ENCODE results near the gene EP400. TPM values are rescaled to one million over a fixed set of nuclear protein-coding genes. Genes with fewer than 3 reads are reported as not detected.

Gene EP400
- total and polyA plus RNA-seq, 2 of the 13 experiments (the other 11 are each of a cell fraction or from before 2014, with no cell fraction given), result 4.9 to 5.0 TPM

DNA sequence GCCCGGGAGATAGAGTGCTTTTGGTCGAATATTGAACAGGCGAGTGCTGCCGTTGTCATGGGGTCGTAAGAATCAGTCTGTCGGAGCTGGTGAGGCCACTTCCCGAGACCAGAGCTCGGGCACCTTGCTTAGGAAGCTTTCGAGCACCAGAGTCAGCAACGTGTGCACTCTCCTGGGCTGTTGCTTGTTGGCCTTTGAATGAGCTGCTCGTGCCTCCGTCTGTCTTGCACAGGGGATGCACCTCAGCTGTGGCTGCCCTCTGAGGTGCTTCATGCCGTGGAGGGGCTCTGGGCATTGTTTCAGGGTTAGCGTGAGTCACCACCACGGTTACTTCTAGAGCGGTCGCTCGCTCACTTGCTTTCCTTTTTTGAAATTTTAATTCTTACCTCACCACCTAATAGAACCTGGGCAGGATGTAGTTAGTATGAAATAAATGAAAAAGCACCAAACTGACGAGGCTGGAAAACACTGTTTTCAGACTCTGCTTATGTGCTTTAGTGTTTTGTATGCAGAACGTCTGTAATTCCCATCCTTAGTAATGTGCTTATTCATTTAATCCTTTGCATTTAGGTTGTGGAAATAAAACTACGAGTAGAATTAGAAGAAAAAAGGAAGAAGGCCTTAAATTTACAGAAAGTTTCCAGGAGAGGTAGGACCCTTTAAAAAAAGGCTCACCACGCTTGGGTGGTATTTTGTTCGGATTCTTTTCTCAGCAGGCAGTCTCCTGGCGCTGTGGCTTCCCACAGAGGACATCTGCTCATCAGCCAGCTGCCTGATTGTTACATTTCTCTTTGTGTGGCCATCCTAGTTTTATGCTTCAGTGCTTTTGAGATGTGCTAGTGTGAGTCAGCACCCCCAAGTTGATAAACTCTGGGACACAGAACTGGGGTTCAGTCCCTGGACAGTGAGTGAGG, 40.6 kb downstream of the EP400 start:
- POLR2A ChIA-PET, result no interaction called here
- intact Hi-C loops (cut with micrococcal nuclease; ENCODE audit: unreplicated experiment), result no loop called here
- Histone ChIP-seq H2AFZ (ENCODE audit: low read length) (no peak overlapping the region), H3K4me1 (ENCODE audit: insufficient read depth, low read length) (no peaks in the 10 kb centered on the region), H3K36me3 (replicated peaks in 1 of 2; ENCODE audit: control insufficient read depth in 1 of 2, insufficient read depth in 2 of 2, low read length in 2 of 2) (peaks cover 48 to 88% of the 10 kb centered on the region in 2 experiments), H3K27me3 (ENCODE audit: control insufficient read depth in 1 of 2, insufficient read depth in 2 of 2, low read length in 2 of 2) (no peaks in the 10 kb centered on the region), H3K9ac (ENCODE audit: insufficient read depth, low read depth, low read length) (no peak overlapping the region), H4K20me1 (ENCODE audit: insufficient read depth, low read length) (no peaks in the 10 kb centered on the region), H3K4me2 (ENCODE audit: low read depth, low read length) (no peak overlapping the region), H3K27ac (ENCODE audit: extremely low read length, insufficient read depth, low read length) (no peak overlapping the region), H3K4me3 (replicated peaks in 1 of 3; ENCODE audit: insufficient read depth in 1 of 3, low read depth in 2 of 3, low read length in 3 of 3) (no peak overlapping the region), H3K9me3 (ENCODE audit: low read length) (no peaks in the 10 kb centered on the region), H3K79me2 (ENCODE audit: insufficient read depth, low read length) (no peaks in the 10 kb centered on the region)
- FAIRE-seq, result no peak
- 98% methylated on average over 24 of the region's 24 CpGs for WGBS (ENCODE audit: low lambda C conversion rate)
- in situ Hi-C loops (cut with HindIII; ENCODE audit: extremely low pct_ligation_motif_present, low pct_unique_long_range_greater_than_20kb), result no loop called here
- CTCF ChIA-PET (ENCODE audit: low intra/inter-chr PET ratio, low total read pairs), result no interaction called here
- no TSS peak for BruUV-seq (replicated peaks)
- no peak for ATAC-seq
- TF ChIP-seq, protein P1, sequence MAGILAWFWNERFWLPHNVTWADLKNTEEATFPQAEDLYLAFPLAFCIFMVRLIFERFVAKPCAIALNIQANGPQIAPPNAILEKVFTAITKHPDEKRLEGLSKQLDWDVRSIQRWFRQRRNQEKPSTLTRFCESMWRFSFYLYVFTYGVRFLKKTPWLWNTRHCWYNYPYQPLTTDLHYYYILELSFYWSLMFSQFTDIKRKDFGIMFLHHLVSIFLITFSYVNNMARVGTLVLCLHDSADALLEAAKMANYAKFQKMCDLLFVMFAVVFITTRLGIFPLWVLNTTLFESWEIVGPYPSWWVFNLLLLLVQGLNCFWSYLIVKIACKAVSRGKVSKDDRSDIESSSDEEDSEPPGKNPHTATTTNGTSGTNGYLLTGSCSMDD (CRISPR knock-in tag; IDR thresholded peaks at IDR 0.05), result no peak
- no peak for TF ChIP-seq MEF2D (CRISPR knock-in tag; IDR thresholded peaks at IDR 0.05)
- TF ChIP-seq SNAI1 (CRISPR knock-in tag; IDR thresholded peaks at IDR 0.05; ENCODE audit: borderline replicate concordance), result no peak
- no peak for TF ChIP-seq SKI (IDR thresholded peaks at IDR 0.05; ENCODE audit: partially characterized antibody)
- no peak for TF ChIP-seq MED1 (CRISPR knock-in tag; IDR thresholded peaks at IDR 0.05)
- TF ChIP-seq ZNF3 (CRISPR knock-in tag; IDR thresholded peaks at IDR 0.05), result no peak
- TF ChIP-seq, protein P2, sequence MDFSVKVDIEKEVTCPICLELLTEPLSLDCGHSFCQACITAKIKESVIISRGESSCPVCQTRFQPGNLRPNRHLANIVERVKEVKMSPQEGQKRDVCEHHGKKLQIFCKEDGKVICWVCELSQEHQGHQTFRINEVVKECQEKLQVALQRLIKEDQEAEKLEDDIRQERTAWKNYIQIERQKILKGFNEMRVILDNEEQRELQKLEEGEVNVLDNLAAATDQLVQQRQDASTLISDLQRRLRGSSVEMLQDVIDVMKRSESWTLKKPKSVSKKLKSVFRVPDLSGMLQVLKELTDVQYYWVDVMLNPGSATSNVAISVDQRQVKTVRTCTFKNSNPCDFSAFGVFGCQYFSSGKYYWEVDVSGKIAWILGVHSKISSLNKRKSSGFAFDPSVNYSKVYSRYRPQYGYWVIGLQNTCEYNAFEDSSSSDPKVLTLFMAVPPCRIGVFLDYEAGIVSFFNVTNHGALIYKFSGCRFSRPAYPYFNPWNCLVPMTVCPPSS (IDR thresholded peaks at IDR 0.05), result no peak
- DNase-seq (ENCODE audit: low spot score), result no peak
